ENCODE results near the gene SLC25A18.

- TF ChIP-seq POLR2A (IDR thresholded peaks at IDR 0.05; ENCODE audit: low read depth, low read length) (no peak), POLR2AphosphoS5 (IDR thresholded peaks at IDR 0.05; ENCODE audit: low read depth, low read length) (no peak)
These were observed 43.2 kb downstream of the SLC25A18 start for GRCh38 chr22:17606496-17606895.

Measured in GM12892 (cell line).